ENCODE results near the gene RERE.
"Not testable (repeated sequence)": the region's sequence is repeated elsewhere in the genome, so short reads cannot be mapped to it uniquely, and the experiment has no call there.

RERE gene

GRCh38 chr1:8797216-8797615 is 20.2 kb downstream of the RERE start:
- DNase-seq (ENCODE audit: low spot score): no peak

DNA sequence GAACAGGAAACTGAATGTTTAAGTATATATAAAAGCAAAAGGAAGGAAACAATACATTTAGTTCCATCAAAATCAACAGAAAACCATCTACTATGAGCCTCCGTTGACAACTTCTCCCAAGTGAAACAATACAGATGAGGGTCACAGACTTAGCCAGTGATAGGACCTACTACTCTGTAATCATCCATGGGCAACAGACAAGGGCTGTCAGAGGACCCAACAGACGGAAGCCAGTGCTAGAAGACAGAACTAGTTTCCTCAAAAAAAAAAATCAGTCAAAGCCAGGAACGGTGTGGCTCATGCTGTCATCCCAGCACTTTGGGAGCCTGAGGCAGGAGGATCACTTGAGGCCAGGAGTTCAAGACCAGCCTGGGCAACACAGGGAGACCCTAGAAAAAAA is 20.6 kb downstream of the RERE start:
- DNase-seq (ENCODE audit: low spot score): no peak

DNA sequence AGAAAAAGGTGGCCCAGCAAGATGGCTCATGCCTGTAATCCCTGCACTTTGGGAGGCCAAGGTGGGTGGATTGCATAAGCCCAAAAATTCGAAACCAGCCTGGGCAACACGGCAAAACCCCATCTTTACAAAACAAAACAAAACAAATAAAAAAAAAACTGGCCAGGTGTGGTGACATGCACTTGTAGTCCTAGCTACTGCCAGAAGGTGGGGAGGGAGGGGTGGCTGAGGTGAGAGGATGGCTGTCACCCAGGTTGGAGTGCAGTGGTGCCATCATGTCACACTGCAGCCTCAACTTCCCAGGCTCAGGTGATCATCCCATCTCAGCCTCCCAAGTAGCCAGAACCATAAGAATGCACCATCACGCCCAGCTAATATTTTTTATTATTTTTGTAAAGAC is 22.8 kb downstream of the RERE start:
- DNase-seq (ENCODE audit: low spot score): no peak

GRCh38 chr1:8791819-8792218 is 25.6 kb downstream of the RERE start:
- no peak for DNase-seq (ENCODE audit: low spot score)

GRCh38 chr1:8790987-8791386 is 26.5 kb downstream of the RERE start:
- DNase-seq (ENCODE audit: low spot score): no peak

GRCh38 chr1:8790478-8790877 is 27.0 kb downstream of the RERE start:
- DNase-seq (ENCODE audit: low spot score): no peak

DNA sequence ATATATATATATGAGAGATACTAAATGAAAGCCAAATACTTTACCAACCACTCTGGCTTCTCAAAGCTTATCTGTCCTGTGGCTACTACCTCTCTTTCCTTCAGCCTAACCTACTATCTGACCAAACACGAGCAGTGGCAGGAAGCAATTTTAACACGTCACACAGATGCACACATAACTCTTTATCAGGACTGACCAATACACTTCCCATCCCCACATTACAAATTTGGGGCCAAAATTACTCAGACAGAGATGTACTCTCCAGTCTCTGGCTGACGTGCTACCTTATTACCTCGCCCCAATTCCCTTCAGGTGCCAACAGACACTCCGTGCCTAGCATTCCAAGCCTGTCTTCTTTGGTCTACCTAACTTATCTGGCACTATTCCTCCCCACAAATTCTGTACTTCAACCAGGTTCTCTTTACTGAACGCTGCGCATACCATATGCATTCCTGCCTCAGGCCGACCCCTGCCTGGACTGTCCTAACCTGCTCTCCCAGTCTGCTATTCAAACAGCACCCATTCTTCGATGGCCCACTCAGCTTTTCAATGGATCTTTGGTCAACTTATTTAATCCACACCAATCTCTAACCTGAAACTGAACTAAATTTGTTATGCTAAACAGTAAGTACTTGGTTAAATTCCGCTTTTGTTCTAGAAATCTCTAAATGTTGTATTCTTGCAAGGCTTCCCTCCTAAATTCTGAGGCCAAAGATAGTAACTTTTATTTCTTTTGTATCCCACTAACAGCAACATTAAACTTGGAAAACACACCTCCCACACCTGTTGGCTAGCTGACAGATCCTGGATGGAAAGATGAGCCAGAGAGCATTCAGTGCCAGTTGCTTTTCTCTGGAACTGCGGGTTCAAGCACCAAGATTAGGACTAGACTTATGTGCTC is 27.9 kb downstream of the RERE start:
- DNase-seq (ENCODE audit: low spot score): no peak

DNA sequence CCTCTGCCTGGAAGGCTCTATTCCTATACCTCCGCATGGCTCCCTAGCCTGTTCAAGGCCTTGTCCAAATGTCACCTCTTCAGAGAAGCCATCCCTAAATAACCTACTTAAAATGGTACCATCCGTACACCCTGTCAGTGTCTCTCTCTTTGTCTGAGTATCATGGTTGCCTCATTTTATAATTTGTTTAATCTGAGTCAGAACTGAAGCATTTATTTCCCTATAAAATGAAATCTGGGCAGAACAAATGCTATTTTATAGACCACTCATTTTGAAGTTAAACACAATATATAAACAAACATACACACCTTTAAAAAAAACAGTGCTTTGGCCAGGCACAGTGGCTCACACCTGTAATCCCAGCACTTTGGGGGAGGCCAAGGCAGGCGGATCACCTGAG is 30.2 kb downstream of the RERE start:
- no peak for DNase-seq (ENCODE audit: low spot score)

- DNase-seq (ENCODE audit: low spot score): not testable (repeated sequence)
These were observed 31.2 kb downstream of the RERE start for GRCh38 chr1:8786204-8786603.

- DNase-seq (ENCODE audit: low spot score): no peak
These were observed 34.5 kb downstream of the RERE start for GRCh38 chr1:8782955-8783354.

- no peak for DNase-seq (ENCODE audit: low spot score)
These were observed 35.3 kb downstream of the RERE start for GRCh38 chr1:8782001-8782620.

DNA sequence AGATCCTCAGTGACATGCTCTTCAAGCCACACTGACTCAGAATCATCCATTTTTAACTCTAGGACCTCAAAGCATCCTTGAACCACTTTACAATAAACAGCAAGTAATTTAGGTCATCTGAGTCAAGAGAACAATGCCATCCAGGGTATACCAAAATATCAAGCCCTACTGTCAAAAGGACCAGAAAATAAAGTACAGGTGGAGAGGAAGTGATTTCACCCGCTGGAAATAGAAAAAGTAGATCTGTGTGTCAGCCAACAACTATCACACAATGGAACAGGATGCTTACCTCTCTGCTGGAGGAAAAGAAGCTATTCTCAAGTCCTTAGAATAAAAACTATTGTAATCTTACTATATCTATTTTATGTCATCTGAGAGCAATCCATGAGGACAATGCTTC is 37.0 kb downstream of the RERE start:
- DNase-seq (ENCODE audit: low spot score): no peak

DNA sequence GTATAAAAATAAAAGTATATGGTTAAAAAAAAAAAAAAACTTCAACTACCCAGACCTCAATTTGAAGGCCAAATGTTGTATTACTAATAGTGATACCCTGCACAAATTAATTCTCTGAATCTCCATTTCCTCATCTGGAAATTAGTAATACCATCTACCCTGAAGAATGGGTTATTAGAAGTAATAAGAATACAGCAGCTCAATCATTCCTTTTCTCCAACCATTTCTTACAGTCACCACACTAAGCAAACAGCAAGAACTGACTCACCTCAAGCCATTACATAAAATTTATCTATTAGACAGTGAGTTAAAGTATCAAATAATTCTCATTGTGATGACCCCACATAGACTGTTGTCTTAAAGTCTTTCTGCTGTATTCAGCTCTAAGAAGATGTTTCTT is 39.6 kb downstream of the RERE start:
- no peak for DNase-seq (ENCODE audit: low spot score)

GRCh38 chr1:8776104-8776503 is 41.3 kb downstream of the RERE start:
- DNase-seq (ENCODE audit: low spot score): no peak

DNA sequence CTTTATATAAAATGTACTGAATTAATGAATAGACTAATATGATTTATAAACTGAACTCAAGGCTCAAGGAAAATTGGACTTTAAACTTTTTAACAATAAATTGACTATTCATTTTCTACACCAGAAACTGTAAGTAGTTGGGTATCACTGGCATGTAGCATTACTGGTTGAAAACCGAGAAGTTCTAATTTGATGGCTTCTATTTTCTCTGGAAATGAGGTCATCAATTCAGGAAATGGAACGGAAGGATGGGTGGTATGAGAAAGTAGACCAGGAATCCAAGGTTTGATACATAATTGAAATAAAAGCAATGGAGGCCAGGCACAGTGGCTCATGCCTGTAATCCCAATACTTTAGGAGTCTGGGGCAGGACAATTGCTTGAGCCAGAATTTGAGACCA is 50.4 kb downstream of the RERE start:
- DNase-seq (ENCODE audit: low spot score): no peak

GRCh38 chr1:8765198-8765597 is 52.2 kb downstream of the RERE start:
- no peak for DNase-seq (ENCODE audit: low spot score)

DNA sequence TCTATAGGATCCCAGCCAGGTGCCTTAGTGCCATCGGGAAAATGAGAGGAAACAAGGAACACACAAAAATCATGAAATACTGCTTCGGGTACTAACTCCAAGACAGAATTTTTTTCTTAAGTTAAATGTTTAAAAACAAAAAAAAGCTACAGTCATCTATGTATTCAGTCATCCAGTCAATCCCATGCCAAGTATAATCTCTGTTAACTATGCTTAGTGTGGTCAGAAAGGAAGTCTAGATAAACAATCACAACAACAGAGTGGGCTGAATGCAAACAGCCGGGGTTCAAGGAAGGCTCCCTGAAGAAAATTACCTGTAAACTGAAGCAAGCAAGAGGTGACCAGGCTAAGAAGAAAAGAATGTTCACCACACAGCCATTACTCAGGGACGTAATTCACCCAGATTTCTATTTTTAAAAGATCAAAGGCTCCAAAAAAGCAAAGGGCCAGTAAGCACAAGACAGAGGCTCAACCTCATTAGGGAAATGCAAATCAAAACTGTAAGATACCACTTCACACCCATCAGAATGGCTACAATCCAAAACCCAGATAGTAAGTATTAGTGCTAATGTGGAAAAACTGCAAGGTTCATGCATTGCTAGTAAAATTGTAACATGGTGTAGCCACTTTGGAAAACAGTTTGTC is 53.0 kb downstream of the RERE start:
- DNase-seq (ENCODE audit: low spot score): no peak

GRCh38 chr1:8763888-8764287 is 53.6 kb downstream of the RERE start:
- no peak for DNase-seq (ENCODE audit: low spot score)

DNA sequence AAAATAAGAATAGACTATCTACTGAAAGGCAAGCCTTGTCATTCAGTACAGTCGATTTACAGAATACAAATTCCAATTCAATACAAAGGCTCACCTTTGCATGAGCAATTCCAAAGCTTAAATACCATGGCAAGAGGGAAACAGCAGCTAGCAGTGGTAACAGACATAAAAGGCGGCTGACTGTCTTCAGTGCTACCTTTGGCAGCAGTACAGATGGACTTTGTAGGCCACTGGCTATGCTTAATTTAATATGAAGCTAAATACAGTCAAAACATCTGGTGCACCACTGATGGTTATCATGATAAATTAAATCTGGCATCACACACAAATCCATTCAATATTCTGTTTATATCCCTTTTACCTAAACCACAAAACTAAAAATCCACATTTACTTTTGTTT is 62.4 kb downstream of the RERE start:
- DNase-seq (ENCODE audit: low spot score): no peak

DNA sequence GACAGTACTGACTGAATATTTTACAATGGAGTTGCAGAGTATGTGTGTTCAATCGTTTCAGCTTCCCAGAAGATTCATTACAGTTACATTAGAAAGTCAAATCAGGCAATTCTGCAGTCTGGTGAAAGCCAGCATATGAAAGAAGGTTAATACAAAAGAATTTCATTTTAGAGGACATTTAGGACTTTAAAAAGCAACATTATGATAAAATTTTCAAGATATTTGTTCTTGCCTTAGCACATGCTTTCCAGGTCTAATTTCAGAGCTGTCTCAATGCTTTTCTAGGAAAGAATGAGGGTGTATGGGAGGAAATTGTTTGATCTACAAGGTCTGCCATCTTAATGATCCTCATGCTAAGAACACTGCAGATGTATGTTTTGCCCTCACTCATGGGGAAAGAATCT is 63.2 kb downstream of the RERE start:
- no peak for DNase-seq (ENCODE audit: low spot score)

DNA sequence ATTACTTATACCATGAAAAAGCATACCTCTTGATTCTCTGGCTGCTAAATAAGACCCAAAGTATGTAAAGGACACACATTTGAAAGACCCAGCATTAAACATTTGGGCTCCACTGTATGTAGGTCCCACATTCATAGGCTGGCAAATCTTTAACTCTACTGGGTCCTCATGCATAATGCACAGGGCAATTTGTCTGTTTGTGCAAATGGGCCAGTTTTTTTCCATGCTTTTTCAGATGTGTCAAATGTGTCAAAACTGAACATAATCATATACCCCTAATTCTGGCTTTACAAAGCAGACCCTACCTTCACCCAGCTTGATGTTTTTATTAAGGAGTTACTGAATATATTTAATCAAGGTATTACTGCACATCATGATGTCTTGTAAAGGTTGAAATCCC is 63.7 kb downstream of the RERE start:
- DNase-seq (ENCODE audit: low spot score): no peak

DNA sequence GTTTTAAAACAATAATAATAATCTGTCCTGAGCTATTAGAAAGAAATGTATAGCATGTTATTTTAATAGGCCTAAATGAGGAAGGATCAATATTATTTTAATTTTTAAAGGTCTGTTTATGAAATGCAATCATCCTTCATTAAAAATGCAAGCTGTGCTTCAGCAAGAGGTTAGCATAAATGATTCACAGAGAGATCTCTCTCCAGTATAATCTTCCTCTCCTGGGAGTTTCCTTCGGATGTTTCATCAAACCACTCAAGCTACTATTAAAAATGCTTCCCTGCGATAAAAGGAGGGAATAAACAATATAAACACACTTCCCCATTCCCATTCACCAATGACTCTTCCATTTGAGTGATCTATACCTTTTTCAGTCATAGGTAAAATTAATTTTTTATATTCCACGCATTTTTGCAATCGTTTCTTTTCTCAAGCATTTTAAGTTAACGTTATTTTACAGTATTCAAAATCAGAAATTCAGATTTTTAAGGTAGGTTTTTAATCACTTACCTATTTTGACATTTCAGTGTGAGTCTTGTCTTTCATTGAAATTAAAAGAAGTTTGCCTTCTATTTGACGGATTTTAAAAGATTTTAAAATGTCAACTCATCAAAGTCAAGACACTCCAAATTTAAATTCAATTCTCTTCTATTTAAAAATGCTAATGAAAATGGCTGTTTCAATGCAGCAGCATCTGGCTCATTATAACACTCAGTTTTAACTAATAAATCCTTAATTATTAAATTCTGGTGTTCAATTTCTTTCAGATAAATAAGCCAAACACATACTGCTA is 64.3 kb downstream of the RERE start:
- no peak for DNase-seq (ENCODE audit: low spot score)
